SKM-1 treated with dmso at 0.1 percent for 144 hours (cell line): ENCODE results near the gene NCF2.

Experiments used
- DNase-seq: peaks from one replicate; lab custom pipeline; 2025; ENCODE audit not compliant: unreplicated experiment; lab: John Stamatoyannopoulos, UW

NCF2 gene

DNA sequence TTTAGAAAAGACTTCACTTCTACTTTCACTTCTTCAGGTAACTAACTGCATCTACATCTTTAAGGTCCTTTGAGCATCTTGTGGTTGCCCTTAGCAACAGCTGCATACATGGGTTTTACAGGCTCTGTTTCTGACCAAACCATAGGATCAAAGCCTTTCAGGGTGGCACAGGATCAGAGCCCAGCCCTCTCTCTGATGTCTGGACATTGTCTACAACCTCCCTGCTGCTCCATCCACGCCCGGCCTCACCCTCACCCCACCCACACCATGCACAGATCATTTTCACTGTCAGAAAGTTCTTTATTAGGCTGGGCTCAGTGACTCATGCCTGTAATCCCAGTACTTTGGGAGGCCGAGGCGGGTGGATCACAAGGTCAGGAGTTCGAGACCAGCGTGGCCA is 5.2 kb downstream of the NCF2 start:
- no peak for DNase-seq

DNA sequence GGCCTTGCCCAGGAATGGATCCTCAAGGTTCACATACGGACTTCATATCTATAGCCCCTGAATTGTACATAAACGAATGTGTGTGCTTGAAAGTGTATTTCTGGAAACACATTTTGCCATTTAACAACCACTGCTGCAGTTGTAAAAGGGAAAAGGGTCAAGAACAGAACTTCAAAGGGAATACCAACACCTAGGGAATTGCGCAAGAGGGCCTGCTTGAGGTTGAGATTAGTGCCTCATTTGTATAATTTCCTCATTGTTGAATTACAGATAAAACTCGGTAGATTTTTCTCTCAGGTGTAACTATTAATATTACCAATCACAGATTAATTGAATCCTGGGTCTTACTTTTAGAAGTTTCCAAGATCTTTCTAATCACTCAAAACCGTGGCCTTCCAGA is 6.1 kb downstream of the NCF2 start:
- DNase-seq, result no peak

DNA sequence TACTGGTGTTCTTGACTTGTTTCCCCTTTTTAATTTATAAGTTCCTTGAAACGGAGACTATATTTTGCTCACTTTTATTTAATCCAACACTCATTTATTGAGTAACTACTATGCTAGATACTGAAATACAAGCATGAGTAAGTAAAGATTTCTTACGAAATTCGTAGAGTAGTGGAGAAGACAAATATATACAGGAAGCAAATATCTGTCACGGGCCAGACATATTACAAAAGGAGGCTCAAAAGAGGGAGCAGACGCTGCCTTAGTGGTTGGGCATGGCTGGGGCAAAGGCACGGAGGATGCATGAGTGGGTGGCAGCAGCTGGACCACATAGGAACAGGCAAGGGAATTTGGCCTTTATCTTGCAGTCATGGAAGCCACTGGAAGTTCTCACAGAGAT is 6.8 kb downstream of the NCF2 start:
- DNase-seq, result peak; percentile 89

DNA sequence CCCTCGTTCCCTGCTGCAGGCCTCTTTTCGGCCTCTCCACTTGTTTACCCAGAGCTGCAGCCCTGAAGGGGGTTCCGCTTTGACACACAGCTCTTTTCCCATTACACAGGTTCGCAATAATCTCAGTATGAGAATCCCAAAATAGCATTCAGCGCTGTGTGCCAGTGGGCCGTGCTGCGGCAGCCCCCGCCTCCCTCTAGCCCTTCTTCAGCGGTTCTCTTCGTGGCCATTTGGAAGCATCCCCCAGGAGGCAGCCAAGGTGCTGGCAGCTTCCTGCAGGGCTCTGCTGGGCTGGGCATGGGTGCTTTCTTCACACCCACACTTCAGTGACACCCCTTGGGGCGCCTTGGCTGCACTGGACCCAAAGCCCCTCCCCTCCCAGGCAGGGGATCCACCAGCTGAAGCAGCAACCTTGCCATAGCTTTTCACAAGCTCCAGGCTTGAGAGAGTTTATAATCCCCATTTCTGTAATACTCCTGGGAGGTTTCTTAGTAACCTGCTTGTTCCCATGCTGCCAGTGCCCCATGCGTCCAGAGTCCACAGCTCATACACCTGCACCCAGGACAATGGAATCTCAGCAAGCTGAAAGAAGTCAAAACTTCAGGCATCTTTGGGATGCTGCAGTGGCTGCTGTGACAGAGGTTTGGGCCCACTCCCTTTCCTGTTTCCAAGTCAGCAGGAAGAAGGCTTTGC is 8.1 kb downstream of the NCF2 start:
- DNase-seq, result no peak

DNA sequence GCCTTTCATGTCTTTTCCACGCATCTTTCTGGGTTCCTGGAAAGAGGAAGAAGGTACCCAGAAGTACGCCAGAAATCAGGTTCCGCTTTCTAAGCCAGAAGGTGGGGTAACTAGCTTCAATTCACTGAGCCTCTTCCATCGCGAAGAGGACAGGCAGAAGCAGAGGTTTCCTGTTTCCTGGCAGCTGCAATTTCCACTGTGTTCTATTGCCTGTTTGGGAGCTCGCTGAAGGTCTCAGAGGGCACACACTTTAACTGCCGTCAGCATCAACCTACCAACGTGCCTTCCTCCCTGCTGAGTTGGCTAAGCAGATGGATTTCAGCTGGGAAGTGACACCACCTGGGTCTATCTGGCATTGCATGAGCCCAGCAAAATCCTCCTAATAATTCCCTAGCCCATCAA is 10.0 kb downstream of the NCF2 start:
- peak; percentile 100 for DNase-seq

DNA sequence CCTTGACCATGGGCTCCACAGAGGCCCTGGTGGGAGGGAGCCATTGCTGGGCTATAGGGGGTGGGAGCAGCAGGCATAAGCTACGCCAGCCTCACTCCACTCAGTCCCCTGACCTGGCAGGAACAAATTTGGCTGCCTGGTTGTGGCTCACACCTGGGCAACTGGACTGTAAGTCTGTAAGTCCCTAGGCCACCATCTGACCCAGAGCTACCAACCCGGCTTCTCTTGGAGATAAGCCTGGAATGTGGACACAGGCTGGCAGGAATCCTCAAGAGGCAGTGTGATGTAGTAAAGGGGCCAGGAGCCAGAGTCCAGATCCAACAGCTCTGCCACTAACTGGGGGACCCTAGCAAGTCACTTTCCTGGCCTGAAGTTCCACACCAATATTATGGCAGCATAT is 11.4 kb downstream of the NCF2 start:
- no peak for DNase-seq

DNA sequence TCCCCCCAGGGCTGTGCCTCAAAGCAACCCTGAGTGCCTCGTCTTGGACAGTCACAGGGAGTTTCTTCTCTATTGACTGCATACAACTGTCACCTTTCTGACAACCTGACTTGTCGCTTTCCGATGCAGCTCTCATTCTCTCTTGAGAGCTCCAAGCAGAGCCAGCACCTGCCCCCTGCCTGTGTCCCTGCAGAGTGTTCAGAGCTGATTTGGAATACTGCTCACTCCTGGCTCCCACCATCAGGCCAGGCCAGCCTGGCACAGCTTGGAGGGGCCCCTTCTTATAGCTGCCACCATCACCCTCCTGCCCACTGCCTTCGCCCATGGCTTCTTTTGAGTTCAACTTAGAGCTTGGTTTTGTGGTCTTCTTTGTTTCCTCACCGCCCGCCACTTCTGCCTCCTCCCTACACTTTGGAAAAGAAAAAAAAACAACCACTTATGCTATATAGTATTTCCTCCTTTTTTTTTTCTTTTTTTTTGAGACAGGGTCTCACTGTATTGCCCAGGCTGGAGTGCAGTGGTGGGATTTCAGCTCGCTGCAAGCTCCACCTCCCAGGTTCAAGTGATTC is 12.3 kb downstream of the NCF2 start:
- DNase-seq, result peak; percentile 45

DNA sequence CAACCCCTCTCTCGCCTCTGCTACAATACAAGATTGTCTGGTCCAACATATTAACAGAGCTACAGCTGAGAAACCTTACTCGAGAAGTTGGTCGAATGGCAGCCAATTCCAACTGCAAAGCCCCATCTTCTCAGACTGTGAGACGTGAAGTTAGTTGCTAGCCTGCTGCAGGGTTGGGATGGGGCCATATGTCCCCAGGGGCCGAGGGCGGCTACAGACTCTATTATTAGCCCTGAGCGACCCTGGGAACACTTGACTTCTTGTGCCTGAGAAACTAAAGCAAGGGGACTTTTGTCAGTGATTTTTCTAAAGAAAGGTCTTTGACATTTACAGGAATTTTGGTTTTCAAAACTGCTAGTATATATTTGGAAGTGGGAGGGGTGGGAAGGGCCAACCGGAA is 13.7 kb downstream of the NCF2 start:
- no peak for DNase-seq

DNA sequence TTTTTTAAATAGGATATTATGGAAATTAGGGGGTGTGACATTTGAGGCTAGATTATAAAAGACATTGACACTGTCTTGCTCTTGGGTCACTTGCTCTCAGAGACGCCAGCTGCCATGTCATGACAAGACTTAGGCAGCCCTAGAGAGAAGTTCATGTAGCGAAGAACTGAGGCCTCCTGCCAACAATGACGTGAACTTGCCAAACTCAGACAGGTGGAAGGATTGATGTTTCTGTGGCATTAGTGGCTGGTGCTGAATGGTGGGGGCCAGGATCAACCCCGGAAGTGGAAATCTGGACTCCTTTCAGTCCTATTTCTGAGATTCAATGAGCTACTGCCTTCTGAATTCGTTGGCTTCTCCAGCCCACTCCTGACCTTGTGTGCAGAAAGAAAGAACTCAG is 14.7 kb downstream of the NCF2 start:
- DNase-seq, result no peak

DNA sequence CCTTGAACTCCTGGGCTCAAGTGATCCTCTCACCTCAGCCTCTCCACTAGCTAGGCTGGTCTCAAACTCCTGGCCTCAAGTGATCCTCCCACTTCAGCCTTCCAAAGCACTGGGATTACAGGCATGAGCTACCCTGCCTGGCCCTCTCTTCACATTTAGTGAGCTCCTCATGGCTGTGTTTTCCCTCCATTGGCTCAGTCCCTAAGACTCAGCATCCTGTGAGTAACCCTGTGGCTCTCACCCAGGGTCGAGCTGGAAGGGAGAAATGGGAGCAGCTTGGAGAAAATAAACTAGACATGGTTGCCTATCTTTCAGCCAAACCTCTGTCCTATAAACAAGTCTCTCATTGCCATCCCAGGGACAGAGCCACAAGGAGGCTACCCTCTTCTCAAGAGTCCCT is 17.5 kb downstream of the NCF2 start:
- no peak for DNase-seq

DNA sequence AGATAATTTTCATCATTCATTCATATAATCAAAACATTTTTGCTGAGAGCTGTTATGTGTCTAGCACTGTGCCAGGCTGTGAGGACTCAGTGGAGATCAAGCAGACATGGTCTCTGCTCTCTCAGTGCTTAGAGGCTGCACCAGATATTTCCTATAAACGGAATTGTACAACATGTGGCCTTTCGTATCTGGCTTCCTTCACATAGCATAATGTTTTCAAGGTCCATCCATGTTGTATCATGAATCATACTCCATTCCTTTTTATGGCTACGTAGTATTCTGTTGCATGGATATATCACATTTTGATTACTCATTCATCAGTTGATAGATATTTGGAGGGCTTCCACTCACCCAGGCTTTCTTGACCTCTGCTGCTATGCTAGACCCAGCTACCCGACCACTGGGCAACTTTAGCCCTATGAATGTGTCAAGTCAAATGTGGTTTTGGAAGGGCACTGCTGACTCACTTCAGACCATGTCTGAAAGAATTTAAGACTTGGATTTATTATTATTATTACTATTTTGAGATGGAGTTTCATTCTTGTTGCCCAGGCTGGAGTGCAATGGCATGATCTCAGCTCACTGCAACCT is 18.5 kb downstream of the NCF2 start:
- no peak for DNase-seq

DNA sequence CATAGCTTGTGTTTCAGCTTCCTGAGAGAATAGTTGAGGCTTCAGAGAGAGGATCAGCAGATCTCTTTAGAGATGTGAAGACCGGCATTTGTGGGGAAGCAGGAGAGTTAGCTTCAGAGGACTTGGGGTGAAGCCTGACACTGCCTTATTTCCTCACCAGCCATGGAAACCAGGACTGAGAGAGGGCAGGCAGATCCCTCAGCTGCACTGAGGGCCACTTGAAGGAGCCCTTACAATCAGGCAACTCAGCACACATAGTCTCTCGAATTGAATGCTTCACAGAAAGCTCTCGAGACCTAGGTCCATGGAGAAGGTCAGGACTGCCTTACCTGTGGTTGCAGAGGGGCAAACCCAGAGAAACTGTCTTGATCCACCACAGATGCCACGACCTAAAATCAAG is 19.8 kb downstream of the NCF2 start:
- no peak for DNase-seq

DNA sequence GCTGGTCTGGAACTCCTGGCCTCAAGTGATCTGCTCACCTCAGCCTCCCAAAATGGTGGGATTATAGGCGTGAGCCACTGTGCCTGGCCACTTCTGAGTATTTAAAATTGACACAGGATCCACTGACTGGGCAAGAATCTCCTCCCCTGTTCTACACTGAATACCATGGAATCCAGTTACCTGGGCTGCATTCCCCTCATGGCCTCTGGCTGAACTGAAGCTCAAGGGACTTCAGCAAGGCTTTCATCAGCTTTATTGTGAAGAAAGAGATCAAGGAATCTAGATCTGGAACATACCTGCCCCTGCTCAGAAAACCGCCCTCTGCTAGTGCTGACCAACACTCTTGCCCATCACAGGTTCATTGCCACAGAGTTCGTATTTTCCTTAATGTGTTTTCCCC is 20.5 kb downstream of the NCF2 start:
- DNase-seq, result no peak

DNA sequence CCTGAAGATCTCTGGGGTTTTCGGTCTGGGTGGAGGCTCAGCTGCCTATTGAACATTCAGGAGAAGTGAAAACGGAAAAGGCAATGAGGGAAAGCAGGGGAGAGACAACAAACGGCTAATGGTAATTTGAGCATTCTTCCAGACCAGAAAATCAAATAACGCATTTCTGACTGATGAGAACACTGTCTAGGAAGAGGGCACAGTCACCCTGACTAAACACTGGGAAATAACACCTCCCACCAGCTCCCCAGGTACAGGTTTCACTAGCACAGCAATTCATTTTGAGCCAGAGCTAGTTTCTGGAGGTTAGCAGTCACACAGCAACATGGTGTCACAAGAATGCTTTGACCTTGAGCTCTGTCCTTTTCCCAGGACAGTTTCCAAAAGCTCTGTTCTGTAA is 21.1 kb downstream of the NCF2 start:
- DNase-seq, result no peak

DNA sequence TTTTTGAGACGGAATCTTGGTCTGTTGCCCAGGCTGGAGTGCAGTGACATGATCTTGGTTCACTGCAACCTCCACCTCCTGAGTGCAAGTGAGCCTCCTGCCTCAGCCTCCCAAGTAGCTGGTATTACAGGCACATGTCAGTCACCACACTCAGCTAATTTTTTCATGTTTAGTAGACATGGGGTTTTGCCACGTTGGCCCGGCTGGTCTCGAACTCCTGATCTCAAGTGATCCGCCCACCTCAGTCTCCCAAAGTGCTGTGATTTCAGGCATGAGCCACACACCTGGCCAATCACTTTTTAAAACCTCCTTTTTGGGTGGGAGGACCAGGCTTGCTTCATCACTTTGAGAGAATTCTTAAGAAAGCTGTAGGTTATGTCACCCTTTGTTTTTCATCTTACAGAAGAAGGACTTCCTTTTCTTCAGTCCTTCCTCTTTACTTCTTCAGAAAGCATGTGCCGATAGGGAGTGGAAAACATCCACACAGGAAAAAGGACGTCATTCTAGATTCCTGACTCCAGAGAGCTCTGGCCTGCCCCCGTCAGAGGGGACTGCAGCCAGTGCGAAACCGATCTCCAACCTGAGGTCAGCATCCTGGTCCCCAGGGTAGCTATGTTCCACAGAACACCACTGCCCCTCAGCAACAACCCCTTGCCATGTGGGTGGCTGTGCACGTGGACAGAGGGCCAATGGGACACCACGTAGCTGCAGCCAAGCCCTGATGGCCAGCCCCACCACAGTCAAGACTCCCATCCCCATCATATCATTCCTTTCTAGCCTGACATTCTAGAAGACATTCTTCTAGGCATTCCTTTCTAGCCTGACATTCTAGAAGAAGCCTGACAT is 21.9 kb downstream of the NCF2 start:
- peak; percentile 89 for DNase-seq

DNA sequence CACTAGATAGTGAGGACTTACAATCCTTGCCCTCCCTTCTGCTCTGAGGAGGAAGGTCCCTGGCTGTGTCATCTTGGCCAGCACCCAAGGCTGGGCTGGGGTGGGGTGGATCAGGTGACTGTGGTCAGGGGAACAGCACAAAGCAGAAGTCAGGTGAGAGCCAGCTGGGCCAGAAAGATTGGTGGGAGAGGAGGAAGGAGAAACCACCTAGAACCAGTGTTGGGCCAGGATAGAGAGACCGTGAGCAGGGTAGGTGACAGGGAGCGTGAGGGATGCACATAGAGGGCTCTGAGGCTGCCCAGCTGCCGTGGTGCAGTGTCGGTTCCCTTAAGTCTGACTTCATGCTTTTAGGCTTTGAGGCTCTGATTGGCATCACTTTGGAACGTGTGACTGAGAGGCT is 22.7 kb downstream of the NCF2 start:
- peak; percentile 79 for DNase-seq

DNA sequence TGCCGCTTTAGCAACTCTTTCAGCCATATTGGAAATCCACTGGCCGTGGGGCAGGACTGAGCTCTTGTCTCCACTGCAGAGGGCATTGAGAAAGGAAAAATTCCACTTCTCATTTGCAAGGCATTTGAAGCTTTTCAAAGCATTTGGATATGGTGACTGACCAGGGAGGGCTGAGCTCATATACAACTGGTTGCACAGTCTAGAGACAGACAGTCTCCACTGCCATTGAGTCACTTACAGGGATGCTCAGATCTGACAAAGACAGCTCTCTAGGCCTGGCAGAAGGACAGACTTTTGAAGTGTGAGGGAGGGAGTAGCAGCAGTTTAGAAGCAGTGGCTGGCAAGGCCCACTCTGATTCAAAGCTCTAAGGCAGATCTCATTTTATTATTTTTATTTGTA is 24.2 kb downstream of the NCF2 start:
- DNase-seq, result no peak

DNA sequence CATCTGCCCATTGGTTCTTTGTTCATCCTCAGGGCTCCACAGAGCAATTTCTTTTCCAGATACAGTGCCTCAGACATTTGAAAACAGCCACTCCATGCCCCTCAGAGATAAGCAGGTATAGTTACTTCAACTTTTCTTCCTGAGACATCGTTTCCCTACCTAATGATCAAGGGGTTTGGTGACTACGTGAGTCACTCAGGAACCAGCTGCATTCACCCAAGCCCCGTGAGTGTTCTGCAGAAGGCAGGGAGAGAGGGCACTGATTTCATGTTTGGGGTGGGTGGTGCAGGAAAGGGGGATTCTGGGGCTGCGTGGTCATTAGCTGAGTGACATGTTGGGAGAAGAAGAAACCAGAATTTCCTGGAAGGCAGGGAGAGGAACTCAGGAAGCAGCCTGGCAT is 25.0 kb downstream of the NCF2 start:
- DNase-seq, result no peak

DNA sequence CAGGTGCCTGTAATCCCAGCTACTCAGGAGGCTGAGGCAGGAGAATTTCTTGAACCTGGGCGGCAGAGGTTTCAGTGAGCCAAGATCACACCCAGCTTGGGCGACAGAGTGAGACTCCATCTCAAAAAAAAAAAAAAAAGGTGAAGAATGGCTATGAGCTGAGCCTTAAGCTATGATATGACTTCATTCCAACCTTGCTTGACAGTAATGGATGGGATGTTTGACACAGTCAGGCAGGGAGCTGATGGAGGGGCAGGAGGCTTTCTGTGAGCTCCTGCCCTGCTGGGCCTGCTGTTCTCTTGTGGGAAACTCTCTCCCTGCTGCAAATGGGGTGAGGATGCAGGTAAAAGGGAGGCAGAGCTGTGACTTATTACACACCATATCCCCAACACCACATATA is 27.6 kb downstream of the NCF2 start:
- no peak for DNase-seq

DNA sequence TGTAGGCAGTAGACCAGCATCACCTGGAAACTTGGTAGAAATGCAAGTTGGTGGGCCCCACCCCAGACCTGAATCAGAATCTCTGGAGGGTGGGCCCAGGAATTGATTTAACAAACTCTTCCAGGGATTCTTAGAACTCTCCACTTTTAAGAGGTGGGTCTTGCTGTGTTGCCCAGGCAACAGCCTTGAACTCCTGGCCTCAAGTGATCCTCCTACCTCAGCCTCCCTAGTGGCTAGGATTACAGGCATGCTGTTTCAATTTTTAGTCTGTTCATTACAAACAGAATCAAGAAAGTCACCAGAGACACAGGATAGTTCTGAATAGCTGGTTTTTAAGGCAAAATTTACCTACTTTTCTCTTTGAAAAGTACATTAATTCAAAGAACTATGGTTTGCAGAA is 31.2 kb downstream of the NCF2 start:
- DNase-seq, result no peak

DNA sequence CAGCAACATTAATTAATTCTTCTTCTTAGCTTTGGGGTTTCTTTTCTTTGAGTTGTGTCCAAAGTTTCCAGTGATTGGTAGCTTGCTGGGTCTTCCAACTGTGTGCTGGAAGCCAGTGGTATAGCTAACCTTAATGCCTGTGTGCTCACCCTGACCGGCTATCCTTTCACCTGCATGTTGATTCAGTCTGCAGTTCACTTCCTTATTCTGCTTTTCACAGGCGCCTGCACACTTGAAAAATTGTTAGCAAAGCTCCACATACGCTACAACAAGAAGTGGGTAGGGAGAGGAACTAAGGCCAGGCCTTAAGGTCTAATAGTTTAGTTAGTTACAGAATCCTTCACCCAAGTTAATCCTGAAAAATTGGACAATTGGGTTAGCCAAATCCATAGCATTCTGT is 35.7 kb downstream of the NCF2 start:
- peak; percentile 25 for DNase-seq

DNA sequence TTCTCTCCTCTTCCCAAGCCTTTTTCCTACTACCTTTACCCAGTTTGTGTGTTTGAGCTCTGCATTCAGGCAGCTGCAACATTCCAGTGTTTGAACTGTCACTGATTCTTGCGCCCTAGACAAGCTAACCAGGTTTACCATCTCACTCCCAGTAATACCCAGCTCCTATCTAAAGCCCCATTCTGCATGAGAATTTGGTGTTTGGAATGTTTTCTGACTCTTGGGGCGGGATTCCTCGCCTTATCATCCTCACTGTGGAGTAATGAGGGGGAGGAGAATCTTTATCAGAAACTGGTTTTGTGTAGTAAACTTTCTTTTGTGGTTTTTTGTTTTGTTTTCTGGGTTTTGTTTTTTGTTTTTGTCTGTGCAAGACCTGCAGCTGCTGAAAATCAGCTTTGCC is 36.5 kb downstream of the NCF2 start:
- no peak for DNase-seq
